GM12801 (cell line): ENCODE data around the gene STOML2.

ENCODE experiments used
- CTCF ChIP-seq: IDR thresholded peaks from one replicate; pipeline ENCODE4 v1.5.1; 2011; ENCODE audit warnings: control low read depth; ENCODE audit not compliant: insufficient read length; ENCODE audit errors: extremely low read depth

Gene STOML2

GRCh38 chr9:35060548-35061207, 42.3 kb downstream of the STOML2 start:
- no peak for TF ChIP-seq CTCF

- TF ChIP-seq CTCF: no peak
Measured at GRCh38 chr9:35059438-35059837, 43.5 kb downstream of the STOML2 start.

- TF ChIP-seq CTCF: no peak
Measured at GRCh38 chr9:35057271-35057620, 45.7 kb downstream of the STOML2 start.

GRCh38 chr9:35056571-35057270, 46.2 kb downstream of the STOML2 start:
- TF ChIP-seq CTCF: no peak

- no peak for TF ChIP-seq CTCF
Measured at GRCh38 chr9:35054871-35055644, 47.9 kb downstream of the STOML2 start.

GRCh38 chr9:35054185-35054835, 48.6 kb downstream of the STOML2 start:
- TF ChIP-seq CTCF: no peak
